ENCODE measurements around the gene LNP1.
"Not testable (repeated sequence)": the region's sequence is repeated elsewhere in the genome, so short reads cannot be mapped to it uniquely, and the experiment has no call there.

LNP1 gene, protein sequence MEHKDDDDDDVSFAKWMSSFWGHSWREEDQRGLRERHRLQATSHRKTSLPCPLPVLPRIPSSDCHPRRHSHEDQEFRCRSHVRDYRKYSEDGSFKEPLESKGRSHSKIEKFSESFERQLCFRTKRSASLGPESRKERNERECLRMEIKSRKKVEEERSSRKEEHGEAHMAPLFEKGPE

GRCh38 chr3:100400780-100401673, at the start of gene LNP1, which contains the start of gene TOMM70:
TSS of gene LNP1 (plus strand) at chr3:100401539. CDS start at chr3:100429730, 28,191 bp downstream.
TSS of gene TOMM70 (minus strand) at chr3:100401089. CDS start at chr3:100400949, 140 bp downstream.
- peak; percentile 90 to 93 for DNase-seq

- not testable (repeated sequence) for DNase-seq
Observed at GRCh38 chr3:100351770-100352169, 49.6 kb upstream of the LNP1 start.

DNA sequence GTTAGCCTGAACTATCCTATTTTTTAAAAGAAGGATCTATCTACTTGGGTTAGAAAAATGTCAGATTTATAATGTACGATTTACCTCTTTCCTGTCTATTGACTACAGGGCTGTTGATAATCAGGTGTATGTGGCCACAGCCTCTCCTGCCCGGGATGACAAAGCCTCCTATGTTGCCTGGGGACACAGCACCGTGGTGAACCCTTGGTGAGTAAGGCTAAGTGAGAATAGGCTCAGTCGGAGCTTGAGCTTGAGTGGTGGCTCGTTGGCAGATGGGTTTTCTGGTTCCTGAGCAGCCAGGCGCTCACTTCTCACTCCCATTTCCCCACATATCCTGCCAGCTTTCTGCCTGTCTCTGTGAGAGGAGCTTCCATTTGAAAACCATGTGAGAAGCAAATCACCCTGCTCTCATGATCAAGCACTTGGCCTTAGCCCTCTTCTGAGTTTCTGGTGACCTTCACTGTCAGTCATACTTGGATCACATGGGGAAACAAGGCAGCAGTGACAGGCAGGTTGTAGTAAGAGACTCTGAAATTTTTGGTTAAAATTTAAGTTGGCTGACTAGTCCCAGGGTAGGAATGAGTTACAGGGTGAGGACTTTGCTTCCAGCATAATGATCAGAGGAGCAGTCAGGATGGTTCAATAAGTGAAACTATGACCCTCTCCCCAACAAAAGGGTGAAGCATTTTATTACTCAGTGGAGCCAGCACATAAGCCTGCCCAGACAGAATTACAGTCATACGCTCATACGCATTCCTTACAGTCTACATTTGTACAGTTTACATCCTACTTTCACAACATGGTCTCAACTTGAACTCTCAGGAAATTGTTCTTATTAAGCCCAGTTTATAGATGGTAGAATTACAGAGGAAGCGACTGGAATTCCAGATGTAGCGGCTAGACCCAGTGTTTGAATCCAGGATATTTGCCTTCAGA, 48.8 kb upstream of the LNP1 start:
- DNase-seq, result no peak

- DNase-seq, result no peak
Observed at GRCh38 chr3:100354850-100355249, 46.5 kb upstream of the LNP1 start.

GRCh38 chr3:100358413-100358812, 42.9 kb upstream of the LNP1 start:
- DNase-seq, result no peak

GRCh38 chr3:100359035-100359434, 42.3 kb upstream of the LNP1 start:
- DNase-seq, result no peak

DNA sequence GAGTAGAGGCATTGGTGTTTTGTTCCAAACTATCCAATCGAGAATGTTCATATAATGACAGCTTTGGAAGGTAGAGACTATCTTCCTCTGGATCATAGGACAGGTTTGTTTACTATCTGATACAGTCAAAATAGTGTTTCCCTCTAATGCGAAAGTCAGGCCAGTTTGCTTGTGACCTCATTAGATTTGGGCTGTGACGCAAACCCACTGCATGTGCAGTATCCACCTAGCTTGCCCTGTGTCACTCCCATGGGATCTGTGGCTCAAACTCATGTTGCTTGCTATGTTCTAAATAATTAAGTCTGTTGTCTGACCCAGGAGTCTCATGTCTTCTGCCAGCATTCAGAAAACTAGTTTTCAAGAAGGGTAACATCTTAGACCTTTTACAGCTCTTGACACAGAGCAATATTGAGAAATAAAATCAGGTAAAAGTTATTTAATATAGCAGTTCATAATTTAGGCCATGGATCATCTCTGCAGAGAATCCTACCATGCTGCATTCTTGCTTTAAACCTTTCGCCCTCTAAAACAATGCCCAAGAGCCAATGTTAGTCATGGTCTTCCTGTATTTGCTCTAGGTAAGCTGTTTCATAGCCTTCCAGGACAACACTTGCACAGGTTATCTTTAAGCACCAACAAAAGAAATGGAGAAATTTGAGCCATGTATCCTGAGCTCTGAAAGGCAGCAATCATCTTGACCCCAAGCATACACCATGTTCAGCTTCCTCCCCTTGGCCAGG, 40.4 kb upstream of the LNP1 start:
- no peak for DNase-seq

- DNase-seq, result no peak
Observed at GRCh38 chr3:100361897-100362296, 39.4 kb upstream of the LNP1 start.

DNA sequence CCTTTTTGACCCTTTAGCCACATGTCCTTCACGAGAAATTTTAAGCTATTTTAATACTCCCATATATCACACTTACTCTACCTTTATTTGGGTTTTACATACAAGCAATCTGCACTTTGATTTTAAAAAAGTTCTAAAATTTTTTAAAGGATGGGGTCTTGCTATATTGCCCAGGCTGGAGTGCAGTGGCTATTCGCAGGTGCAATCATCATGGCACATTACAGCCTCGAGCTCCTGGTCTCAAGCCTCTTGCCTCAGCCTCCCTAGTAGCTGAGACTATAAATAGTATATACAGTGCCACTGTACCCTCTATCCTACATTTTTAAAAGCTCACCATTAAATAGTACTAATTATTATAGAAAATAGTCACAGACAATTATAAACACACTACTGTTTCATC, 36.9 kb upstream of the LNP1 start:
- DNase-seq, result no peak

GRCh38 chr3:100366424-100366823, 34.9 kb upstream of the LNP1 start:
- DNase-seq, result no peak

DNA sequence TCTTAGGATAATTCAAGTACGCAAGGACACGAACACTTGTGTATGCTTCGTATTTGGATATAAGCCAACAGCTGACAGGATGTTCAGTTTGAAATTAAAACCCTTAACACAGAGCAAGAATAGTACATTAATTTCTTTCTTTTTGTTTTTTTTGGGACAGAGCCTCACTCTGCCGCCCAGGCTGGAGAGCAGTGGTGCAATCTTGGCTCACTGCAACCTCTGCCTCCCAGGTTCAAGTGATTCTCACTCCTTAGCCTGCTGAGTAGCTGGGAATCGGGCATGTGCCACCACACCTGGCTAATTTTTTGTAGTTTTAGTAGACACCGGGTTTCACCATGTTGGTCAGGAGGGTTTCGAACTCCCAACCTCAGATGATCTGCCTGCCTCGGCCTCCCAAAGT, 32.9 kb upstream of the LNP1 start:
- no peak for DNase-seq

- no peak for DNase-seq
Observed at GRCh38 chr3:100370756-100371155, 30.6 kb upstream of the LNP1 start.

DNA sequence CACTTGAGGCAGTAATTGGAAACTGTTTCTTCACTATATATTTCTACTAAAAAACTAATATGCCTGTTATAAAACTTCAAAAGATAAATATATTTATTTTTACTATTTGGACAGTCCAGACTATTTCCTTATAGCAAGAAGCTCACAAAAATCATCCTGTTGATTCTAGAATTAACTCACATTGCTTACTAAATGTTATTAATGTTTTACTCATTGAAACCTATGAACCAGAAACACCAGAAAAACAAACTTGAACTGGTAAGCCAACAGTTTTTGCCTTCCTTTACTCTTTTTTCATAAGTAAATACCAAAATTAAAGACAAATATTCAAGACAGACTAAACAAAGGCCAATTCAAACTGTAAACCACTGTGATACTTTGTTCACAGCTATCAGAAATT, 26.8 kb upstream of the LNP1 start:
- no peak for DNase-seq

DNA sequence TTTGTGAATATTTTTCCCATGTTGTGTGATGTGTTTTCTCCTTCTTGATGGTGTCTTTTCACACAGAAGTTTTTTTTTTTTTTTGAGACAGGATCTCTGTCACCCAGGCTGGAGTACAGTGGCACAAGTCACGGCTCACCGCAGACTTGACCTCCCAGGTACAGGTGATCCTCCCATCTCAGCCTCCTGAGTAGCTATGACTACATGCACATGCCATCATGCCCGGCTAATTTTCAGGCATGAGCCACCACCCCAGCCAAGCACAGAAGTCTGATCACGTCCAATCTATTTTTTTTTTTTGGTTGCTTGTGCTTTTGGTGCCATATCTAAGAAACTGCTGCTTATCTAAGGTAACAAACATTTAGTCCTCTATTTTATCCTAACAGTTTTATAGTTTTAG, 25.0 kb upstream of the LNP1 start:
- DNase-seq, result no peak

DNA sequence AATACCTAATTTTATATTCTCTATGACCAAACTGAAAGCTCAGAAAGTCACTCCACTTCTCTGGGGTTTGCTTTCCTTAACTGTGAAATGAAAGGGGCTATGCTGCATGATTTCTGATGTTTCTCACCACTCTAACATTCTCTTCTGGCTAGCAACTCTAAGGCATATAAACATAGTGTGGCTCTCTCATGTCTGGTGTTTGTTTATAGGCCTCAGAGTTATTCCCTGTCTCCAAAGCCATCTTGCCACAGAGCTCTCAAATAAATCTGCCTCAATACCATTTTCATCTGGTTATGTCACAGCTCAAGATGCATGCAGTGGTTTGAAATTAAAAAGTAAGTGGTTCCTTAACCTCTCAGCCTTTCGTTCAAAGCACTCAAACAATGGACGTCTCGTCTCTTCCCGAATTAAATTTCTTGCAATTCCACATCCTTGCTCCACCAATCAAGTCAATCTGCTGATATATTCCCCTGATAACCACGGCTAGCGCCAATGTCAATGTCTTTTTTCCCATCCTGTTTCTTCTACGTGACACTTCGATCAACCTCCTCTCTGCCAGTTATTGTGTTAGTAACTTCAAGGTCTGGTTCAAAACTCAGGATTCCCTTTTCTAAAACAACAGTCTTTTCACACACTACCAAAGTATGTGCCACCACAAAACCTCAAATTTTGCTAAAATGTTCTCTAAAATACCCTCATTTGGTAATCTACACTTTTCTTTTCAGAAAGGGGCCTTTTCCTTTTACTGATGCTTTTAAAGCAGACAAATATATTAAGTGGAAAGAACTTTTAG, 16.4 kb upstream of the LNP1 start:
- no peak for DNase-seq

DNA sequence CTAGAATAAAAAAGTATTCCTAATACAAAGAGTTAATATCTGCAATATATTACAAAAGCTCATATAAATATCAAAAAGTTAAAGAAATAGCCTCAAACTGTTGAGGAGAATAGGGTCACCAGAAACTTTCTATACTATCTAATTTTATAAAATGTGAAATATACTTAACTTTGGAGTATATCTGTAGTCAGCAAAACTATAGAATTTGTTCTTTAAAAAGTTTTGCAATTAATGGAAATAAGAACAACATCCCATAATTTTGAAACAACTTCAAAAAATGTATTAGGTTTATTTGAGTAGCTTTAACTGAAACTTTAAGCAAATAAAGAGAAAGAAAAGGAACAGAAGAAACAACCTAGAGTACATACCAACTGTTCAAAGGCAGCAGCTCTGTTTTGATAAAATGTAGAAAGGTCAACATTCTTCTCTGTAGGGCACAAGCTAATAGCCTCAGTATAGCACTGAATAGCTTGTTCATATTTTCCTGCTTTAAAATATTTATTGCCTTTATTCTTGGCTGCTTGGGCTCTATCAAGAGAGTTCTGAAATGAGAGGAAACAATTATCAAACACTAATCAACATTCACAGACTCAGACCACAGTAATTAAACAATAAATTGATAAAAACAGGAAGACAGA, 14.8 kb upstream of the LNP1 start:
- no peak for DNase-seq

DNA sequence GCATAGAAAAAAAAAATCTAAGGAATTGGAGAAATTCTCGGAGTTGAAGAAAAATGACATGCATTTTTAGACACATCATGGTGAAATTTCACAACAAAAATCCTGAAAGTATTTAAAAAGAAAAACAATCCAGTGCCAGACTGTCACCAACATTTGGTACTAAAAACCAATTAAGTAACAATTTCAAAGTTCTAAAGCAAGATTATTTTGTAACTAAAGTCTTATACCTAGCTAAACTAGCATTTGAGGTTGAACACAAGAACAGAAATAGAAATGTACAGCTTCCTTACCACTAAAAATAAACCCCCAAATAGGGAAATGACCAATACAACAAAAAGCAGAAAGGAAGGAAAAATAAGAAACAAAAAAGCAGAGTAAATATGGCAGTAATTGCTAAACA, 12.3 kb upstream of the LNP1 start:
- DNase-seq, result no peak

DNA sequence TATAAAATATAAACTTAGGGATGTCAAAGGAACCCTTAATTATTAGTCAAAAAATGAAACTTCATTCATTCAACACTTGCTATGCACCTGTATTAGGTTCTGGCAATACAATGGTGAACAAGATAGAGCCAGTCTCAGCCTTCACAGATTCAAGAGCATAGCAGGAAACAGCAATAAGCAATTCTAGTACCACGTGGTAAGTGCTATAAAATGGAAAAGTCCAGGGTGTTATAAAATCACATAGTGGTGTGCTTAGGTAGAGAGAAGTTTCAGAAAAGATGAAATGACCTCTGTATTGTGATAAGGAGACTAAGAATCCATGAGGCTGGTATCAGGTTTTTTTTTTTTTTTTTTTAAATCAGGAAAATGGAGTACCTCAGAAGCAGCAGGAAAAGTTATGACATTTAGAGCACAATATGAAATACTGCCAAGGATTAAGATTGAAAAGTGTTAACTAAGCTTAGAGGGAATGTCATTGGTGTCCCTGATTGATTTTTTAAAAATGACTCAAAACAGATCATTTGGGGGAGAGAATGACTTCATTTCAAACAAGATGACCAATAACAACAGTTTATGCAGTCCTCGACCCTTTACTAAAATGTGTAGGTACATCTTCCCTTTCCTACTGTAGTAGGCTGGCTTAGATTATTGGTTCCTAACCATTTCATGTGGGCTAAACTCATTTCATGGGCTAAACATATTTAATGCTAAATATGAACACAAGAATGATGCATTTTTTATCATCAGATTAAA, 5.5 kb upstream of the LNP1 start:
- DNase-seq, result no peak

DNA sequence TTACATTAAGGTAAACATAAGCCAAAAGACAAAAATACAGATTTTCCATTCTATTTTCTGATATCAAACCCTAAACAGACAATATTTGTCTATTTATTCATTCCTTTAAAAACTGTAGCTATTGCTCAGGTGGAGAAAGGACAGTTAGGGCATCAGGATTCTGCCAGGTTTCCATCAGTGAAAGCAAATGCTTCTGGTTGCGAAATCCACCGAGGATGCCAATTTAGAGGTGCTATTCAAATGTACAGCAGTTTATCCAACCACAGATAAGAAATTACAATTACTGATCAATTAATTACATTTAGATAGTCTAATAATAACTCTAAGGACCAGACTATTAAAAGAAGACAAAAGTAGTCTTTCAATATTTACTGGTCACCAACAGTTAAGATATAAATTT, 4.4 kb upstream of the LNP1 start:
- no peak for DNase-seq

DNA sequence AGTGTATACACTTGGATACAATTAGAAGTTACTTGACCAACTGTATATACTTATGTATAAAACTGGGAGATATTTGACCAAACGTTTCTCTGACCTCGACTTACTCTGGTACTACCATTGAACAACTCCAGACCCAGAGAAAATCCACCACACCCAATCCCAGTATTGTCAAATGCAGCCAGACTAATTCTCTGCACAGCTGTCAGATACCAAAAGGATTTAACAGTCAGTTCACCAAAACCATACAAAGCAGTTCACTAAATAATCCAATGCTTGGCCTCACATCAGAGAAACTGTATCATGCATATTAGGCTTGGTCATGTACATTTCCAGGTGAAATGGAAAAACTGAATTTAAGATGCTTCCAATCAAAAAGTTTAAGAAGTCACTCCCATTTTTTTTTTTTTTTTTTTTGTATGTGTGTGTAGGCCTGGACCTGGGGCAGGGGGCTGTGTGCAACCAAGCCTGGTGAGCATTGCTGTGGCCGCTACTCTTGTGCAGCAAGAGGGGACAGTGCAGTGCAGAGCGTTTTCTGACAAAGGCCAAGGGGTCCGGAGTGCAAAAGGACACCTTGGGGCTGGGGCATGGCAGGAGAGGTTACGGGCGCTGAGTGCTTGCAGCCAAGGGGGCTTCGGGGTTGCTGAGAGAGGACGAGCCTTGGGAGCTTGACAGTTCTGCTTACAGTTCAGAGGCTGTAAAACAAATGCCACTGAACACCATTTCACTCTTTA, 1.8 kb upstream of the LNP1 start:
- DNase-seq, result no peak

All from stimulated activated CD4-positive, alpha-beta T cell treated with anti-CD3 and anti-CD28 coated beads, Interleukin-2, amount 100 ng/mL, for 48 hours (primary cell).